Measurements from ENCODE around the gene EHD3.

The EHD3 gene

DNA sequence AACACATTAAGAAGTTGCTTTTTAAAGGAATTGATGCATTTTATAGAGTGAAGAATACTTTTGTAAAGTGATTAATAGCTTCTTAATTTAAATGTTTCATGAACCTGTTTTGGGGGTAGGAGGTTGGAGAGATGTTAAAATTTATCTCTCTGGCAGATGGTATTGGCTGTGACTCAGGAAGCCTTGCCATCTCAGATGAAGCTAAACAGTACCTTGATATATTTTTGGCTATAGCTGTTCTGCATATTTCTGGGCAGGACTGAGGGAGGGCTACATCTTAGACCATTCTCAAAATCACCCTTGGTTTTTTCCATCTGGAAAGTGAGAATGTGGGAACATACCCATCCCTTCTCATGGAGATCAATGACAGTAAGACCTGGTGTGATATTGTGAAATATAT lies 30.0 kb upstream of the EHD3 start:
- ATAC-seq (no peak), DNase-seq (ENCODE audit: low spot score in 2 of 2) (no peak)
- H3K36me3 Mint-ChIP-seq: no peaks in the 10 kb centered on the region
- H3K27ac Mint-ChIP-seq: no peak overlapping the region
- no peaks in the 10 kb centered on the region for H3K4me1 Mint-ChIP-seq
- H3K9me3 Mint-ChIP-seq: no peaks in the 10 kb centered on the region
- H3K4me3 Mint-ChIP-seq: no peak overlapping the region

GRCh38 chr2:31204783-31205182 lies 29.2 kb upstream of the EHD3 start:
- ATAC-seq (no peak), DNase-seq (ENCODE audit: low spot score in 2 of 2) (no peak)
- no peaks in the 10 kb centered on the region for H3K36me3 Mint-ChIP-seq
- H3K27ac Mint-ChIP-seq: no peak overlapping the region
- H3K4me3 Mint-ChIP-seq: no peak overlapping the region
- no peaks in the 10 kb centered on the region for H3K4me1 Mint-ChIP-seq
- H3K9me3 Mint-ChIP-seq: no peaks in the 10 kb centered on the region

- Mint-ChIP-seq H3K36me3 (no peaks in the 10 kb centered on the region), H3K4me3 (no peak overlapping the region), H3K9me3 (no peaks in the 10 kb centered on the region), H3K27ac (no peak overlapping the region), H3K4me1 (no peaks in the 10 kb centered on the region)
- DNase-seq (ENCODE audit: low spot score in 2 of 2) (peak in 1 of 2 donors; percentile 30), ATAC-seq (no peak)
Measured at GRCh38 chr2:31205186-31205585, 28.8 kb upstream of the EHD3 start.

- DNase-seq (ENCODE audit: low spot score in 2 of 2): no peak
Measured at GRCh38 chr2:31205613-31206012, 28.3 kb upstream of the EHD3 start.

GRCh38 chr2:31207790-31208189 lies 26.2 kb upstream of the EHD3 start:
- ATAC-seq: no peak
- Mint-ChIP-seq H3K36me3 (no peaks in the 10 kb centered on the region), H3K4me1 (no peaks in the 10 kb centered on the region)

More at GRCh38 chr2:31205613-31206012, 28.3 kb upstream of the EHD3 start:
- Mint-ChIP-seq H3K9me3 (no peaks in the 10 kb centered on the region), H3K27ac (no peak overlapping the region), H3K4me3 (no peak overlapping the region), H3K36me3 (no peaks in the 10 kb centered on the region), H3K4me1 (no peaks in the 10 kb centered on the region)
- no peak for ATAC-seq

DNA sequence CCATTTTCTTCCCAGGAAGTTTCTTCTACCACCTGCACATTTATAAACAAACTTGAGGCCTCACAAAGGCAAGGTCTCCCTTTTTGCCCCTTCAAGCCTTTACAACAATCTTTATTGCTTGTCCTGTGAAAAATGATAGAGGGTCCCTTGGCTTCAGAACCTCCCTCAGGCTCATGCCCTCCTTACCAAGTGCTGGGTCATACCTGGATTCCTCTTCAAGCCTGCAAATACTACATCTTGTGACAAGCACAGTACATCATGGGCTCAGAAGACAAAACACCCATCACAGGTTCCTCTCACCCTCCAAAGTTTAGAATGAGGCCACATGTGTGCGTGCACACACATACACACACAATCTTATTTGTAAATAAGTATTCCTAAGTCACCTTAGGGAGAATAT lies 25.7 kb upstream of the EHD3 start:
- DNase-seq (ENCODE audit: low spot score in 2 of 2) (no peak), ATAC-seq (no peak)
- H3K9me3 Mint-ChIP-seq: no peaks in the 10 kb centered on the region
- H3K4me1 Mint-ChIP-seq: no peaks in the 10 kb centered on the region
- H3K27ac Mint-ChIP-seq: no peak overlapping the region
- no peak overlapping the region for H3K4me3 Mint-ChIP-seq
- H3K36me3 Mint-ChIP-seq: no peaks in the 10 kb centered on the region

More at GRCh38 chr2:31207790-31208189, 26.2 kb upstream of the EHD3 start:
- no peak overlapping the region for H3K4me3 Mint-ChIP-seq
- DNase-seq (ENCODE audit: low spot score in 2 of 2): peak in 1 of 2 donors; percentile 10
- no peaks in the 10 kb centered on the region for H3K9me3 Mint-ChIP-seq
- no peak overlapping the region for H3K27ac Mint-ChIP-seq

- Mint-ChIP-seq H3K4me1 (peaks cover 14% of the 10 kb centered on the region), H3K27ac (no peak overlapping the region), H3K9me3 (no peaks in the 10 kb centered on the region), H3K36me3 (no peaks in the 10 kb centered on the region), H3K4me3 (no peak overlapping the region)
- no peak for ATAC-seq
- no peak for DNase-seq (ENCODE audit: low spot score in 2 of 2)
Measured at GRCh38 chr2:31212659-31213600, 21.0 kb upstream of the EHD3 start.

DNA sequence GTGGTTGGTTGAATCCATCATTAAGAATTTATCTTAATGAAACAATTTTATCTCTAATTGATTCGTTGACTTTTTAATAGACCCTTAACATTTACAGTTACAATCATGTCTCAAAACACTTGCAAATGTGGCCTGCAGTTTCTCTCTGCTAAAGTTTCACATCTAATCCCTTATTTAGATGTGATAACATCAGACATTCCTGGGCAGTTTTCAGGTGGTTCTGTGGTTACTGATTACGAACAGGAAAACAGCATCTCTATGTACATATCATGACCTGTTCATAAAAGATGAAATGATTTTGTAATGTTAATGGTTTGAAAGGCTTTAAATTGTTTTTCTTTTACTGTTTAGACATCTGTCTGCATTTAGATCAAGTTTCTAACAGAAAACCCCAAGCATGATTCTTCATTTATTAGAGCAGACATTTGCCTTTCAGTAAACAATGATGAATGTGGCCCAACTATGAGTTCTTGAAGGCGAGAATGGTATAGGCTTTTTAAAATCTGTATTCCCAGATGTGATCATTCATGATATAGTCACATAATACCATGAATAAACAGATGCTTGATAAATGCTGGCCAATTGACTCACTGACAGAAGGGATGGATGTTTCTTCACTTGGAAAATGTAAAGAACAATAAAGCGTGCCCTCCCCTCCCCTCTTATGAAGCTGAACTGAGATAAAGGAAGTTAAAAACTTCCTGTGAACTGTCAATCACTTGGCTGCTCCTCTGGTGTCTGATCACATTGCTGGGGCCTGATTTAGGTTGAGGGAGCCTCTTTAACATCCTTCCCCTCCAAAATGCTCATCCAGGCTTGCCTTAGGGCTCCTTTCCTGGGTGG lies 20.1 kb upstream of the EHD3 start:
- H3K9me3 Mint-ChIP-seq: no peaks in the 10 kb centered on the region
- H3K36me3 Mint-ChIP-seq: no peaks in the 10 kb centered on the region
- H3K4me3 Mint-ChIP-seq: no peak overlapping the region
- H3K27ac Mint-ChIP-seq: no peak overlapping the region
- peaks cover 14% of the 10 kb centered on the region for H3K4me1 Mint-ChIP-seq
- ATAC-seq (no peak), DNase-seq (ENCODE audit: low spot score in 2 of 2) (no peak)

DNA sequence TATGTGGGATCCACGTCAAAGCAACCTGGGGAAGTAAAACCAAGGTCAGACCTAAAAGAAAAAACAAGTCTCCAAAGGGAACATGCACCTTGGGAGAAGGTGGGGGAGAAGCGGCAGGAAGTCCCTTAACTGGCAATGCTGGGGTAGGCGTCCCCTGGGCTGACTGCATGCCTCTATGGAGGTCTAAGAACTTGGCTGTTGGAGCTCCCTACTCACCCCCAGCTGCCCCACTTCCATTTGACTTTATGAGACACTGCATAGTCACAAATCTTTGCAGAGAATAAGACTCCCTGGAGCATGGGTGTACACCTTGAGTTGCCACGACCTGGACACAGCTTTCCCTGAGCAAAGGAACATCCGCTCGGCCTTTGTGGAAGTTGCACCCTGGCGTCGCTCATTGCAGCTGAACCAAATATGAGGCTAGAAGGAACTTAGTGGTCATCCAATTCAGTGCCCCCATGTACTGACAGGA lies 19.5 kb upstream of the EHD3 start:
- no peak overlapping the region for H3K4me3 Mint-ChIP-seq
- H3K36me3 Mint-ChIP-seq: no peaks in the 10 kb centered on the region
- no peak overlapping the region for H3K27ac Mint-ChIP-seq
- H3K4me1 Mint-ChIP-seq: peaks cover 14% of the 10 kb centered on the region
- ATAC-seq: no peak
- no peak for DNase-seq (ENCODE audit: low spot score in 2 of 2)
- no peaks in the 10 kb centered on the region for H3K9me3 Mint-ChIP-seq

DNA sequence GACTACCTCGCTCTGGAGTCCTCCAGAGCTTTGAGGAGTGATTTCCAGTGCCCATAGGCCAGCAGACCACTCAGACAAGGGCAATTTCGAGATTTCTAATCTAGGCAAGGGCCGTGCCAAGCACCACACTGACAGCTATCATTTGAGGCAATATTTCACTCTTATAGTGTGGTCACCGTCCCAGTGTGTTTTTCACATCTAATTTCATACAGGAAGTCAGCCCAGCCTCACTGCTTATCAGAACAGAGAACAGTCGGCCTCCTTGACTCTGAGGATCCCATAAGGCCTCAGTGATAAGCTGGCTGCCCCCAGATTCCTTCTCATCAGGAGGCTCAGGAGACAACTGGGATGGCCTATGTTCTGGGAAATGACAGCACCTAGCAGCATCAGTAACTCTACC lies 17.2 kb upstream of the EHD3 start:
- DNase-seq (ENCODE audit: low spot score in 2 of 2): no peak

GRCh38 chr2:31217465-31218200 lies 16.3 kb upstream of the EHD3 start, which contains the start of gene CAPN14:
Gene CAPN14, minus strand, starts transcription at chr2:31217515. Its CDS starts 12,068 bp downstream, at chr2:31205447.
- no peaks in the 10 kb centered on the region for H3K9me3 Mint-ChIP-seq
- DNase-seq (ENCODE audit: low spot score in 2 of 2): no peak
- no peak within 1 kb of the TSS for H3K27ac Mint-ChIP-seq
- peak; percentile 69 for ATAC-seq
- H3K36me3 Mint-ChIP-seq: no peaks in the 10 kb centered on the region
- H3K4me1 Mint-ChIP-seq: peaks cover 19% of the 10 kb centered on the region
- no peak within 1 kb of the TSS for H3K4me3 Mint-ChIP-seq

More for the DNA sequence above, 17.2 kb upstream of the EHD3 start:
- Mint-ChIP-seq H3K4me3 (no peak overlapping the region), H3K27ac (no peak overlapping the region), H3K9me3 (no peaks in the 10 kb centered on the region), H3K36me3 (no peaks in the 10 kb centered on the region), H3K4me1 (peaks cover 19% of the 10 kb centered on the region)
- ATAC-seq: peak; percentile 68

GRCh38 chr2:31219131-31219969 lies 14.6 kb upstream of the EHD3 start:
- Mint-ChIP-seq H3K36me3 (no peaks in the 10 kb centered on the region), H3K9me3 (no peaks in the 10 kb centered on the region), H3K4me3 (no peak overlapping the region), H3K27ac (no peak overlapping the region), H3K4me1 (peaks cover 19% of the 10 kb centered on the region)
- ATAC-seq (peak; percentile 8), DNase-seq (ENCODE audit: low spot score in 2 of 2) (no peak)

DNA sequence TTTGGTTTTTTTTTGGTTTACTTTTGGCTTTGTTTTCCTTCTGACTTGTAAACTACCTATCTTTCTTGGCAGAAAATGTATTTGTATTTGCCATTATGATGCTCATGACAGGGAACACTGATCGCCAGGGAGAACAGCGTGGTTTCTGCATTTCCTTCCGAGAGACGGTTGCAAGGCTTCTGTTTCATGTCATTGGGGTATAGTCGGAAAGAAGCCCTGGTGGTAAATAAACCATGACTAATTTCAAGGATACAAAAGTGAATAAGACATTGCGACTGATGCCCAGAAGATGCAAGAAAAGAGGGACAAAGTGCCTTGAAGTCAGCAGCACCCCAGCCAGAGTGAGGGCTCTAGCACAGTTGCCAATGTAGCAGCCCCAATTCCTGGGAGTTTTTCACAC lies 12.4 kb upstream of the EHD3 start:
- H3K4me1 Mint-ChIP-seq: peaks cover 17% of the 10 kb centered on the region
- H3K4me3 Mint-ChIP-seq: no peak overlapping the region
- DNase-seq (ENCODE audit: low spot score in 2 of 2) (no peak), ATAC-seq (peak; percentile 22)
- H3K9me3 Mint-ChIP-seq: no peaks in the 10 kb centered on the region
- no peak overlapping the region for H3K27ac Mint-ChIP-seq
- no peaks in the 10 kb centered on the region for H3K36me3 Mint-ChIP-seq

GRCh38 chr2:31222071-31222470 lies 11.9 kb upstream of the EHD3 start:
- no peak for DNase-seq (ENCODE audit: low spot score in 2 of 2)
- no peak overlapping the region for H3K4me3 Mint-ChIP-seq
- H3K27ac Mint-ChIP-seq: no peak overlapping the region
- H3K4me1 Mint-ChIP-seq: peaks cover 12% of the 10 kb centered on the region
- ATAC-seq: no peak
- no peaks in the 10 kb centered on the region for H3K36me3 Mint-ChIP-seq
- H3K9me3 Mint-ChIP-seq: no peaks in the 10 kb centered on the region

Measured in stimulated activated effector memory CD8-positive, alpha-beta T cell treated with anti-CD3 and anti-CD28 coated beads, Interleukin-12 subunit alpha, Interleukin-12 subunit beta, amount 100 ng/mL, for 72 hours (primary cell).